A673 (cell line): Measurements from ENCODE around the gene MRPL50.

ENCODE experiments used
- EZH2 ChIP-seq: fragments of 200-600 bp; sonication (generic); IDR thresholded peaks from 2 replicates; pipeline ENCODE4 v1.6.1; 2017; ENCODE audit warnings: borderline replicate concordance, low read depth, mild to moderate bottlenecking, mixed read lengths, antibody characterized with exemption, low read length; ENCODE audit not compliant: poor library complexity, severe bottlenecking
- TF ChIP-seq, protein P1 (sequence below): fragments of 300-800, 200-600 bp; sonication (generic); conservative IDR thresholded peaks from 2 replicates; pipeline ENCODE4 v1.5.1; 2017; ENCODE audit warnings: low read depth, mild to moderate bottlenecking, antibody characterized with exemption, low read length, moderate library complexity, mixed read lengths

DNA sequence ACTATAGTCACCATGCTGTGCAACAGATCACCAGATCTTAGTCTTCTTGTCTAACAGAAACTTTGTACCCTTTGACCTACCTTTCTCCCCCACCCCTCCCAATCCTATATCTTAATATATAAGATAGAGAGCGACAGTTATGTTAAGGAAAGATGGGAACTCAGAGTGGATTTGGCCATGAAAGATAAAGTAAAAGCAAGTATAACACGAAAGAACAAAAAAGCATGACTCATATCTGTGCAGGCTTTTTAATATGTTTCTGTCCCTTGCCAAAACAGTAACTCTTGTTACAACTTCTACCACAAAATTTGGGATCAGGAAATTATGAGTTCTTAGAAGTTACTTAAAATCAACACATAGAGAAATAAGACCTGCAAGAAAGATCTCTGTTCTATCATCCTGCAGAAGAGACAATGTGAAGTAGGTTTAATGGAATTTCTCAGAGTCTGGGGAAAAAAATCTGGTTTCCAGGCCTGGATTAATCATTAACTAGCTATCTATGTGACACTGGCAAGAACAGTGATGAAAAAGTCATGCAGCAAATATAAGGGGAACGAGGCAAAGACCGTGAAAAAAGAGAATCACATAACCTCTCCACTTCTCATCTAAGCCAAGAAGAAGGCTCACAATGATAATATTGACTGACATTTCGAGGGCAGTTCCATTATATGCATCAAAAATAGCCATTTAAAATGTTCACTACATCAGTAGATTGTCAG is 32.2 kb downstream of the MRPL50 start:
- TF ChIP-seq, protein P1, sequence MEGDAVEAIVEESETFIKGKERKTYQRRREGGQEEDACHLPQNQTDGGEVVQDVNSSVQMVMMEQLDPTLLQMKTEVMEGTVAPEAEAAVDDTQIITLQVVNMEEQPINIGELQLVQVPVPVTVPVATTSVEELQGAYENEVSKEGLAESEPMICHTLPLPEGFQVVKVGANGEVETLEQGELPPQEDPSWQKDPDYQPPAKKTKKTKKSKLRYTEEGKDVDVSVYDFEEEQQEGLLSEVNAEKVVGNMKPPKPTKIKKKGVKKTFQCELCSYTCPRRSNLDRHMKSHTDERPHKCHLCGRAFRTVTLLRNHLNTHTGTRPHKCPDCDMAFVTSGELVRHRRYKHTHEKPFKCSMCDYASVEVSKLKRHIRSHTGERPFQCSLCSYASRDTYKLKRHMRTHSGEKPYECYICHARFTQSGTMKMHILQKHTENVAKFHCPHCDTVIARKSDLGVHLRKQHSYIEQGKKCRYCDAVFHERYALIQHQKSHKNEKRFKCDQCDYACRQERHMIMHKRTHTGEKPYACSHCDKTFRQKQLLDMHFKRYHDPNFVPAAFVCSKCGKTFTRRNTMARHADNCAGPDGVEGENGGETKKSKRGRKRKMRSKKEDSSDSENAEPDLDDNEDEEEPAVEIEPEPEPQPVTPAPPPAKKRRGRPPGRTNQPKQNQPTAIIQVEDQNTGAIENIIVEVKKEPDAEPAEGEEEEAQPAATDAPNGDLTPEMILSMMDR = no peak
- TF ChIP-seq EZH2 = no peak
